MM.1S (cell line): ENCODE data around the gene ADARB2.

Experiments used
- CTCF ChIP-seq: fragments of 300-600 bp; sonication (generic); IDR thresholded peaks from 2 replicates; pipeline ENCODE4 v1.5.1; 2016; ENCODE audit warnings: antibody characterized with exemption, low read length, mixed read lengths
- EZH2 ChIP-seq: fragments of 300-600 bp; sonication (generic); optimal IDR thresholded peaks from 2 replicates; pipeline ENCODE3; 2017; ENCODE audit warnings: low read depth, mild to moderate bottlenecking, antibody characterized with exemption, low read length, mixed read lengths
- EZH2phosphoT487 ChIP-seq: fragments of 300-600 bp; sonication (generic); IDR thresholded peaks from 2 replicates; pipeline ENCODE4 v1.6.1; 2018; ENCODE audit warnings: antibody characterized with exemption, low read length

- TF ChIP-seq CTCF (no peak), EZH2phosphoT487 (no peak), EZH2 (no peak)
These were observed 343.8 kb downstream of the ADARB2 start for GRCh38 chr10:1393481-1393880.
